Upper lobe of left lung (tissue), 4 donors: ENCODE data around the gene CAMK2B.

Experiments
- CTCF ChIP-seq, 6 experiments: fragments of 450-650 bp in 4 of 6; fragments of 200-600 bp in 2 of 6; sonication (generic) in 2 of 6; IDR thresholded peaks; one replicate each; pipeline ENCODE4 v1.5.1; 2016 to 2019; ENCODE audit warnings: antibody characterized with exemption in 6 of 6
- EP300 ChIP-seq, 4 donors: sonication (generic); formaldehyde crosslinking; IDR thresholded peaks; one replicate each; pipeline ENCODE4 v1.5.1; 2017; ENCODE audit warnings: antibody characterized with exemption in 4 of 4, control low read depth in 2 of 4
- POLR2AphosphoS5 ChIP-seq, 2 donors: sonication (generic); formaldehyde crosslinking; IDR thresholded peaks; one replicate each; pipeline ENCODE4 v1.5.1; 2017; ENCODE audit warnings: antibody characterized with exemption in 2 of 2

- no peak for TF ChIP-seq EP300 (IDR thresholded peaks at IDR 0.05)
- TF ChIP-seq CTCF (IDR thresholded peaks at IDR 0.05), result no peak
- TF ChIP-seq POLR2AphosphoS5 (IDR thresholded peaks at IDR 0.05), result no peak
Measured at GRCh38 chr7:44240376-44240775, 85.0 kb downstream of the CAMK2B start.
